Measurements from ENCODE around the gene CA14. TPM values are rescaled to one million over a fixed set of nuclear protein-coding genes. Genes with fewer than 3 reads are reported as not detected.

The CA14 gene
- total RNA-seq, 1 experiment from 2014 or later = 42.0 TPM

- Histone ChIP-seq H2BK12ac (ENCODE audit: insufficient read length, low read depth, low read length) (no peak overlapping the region), H3K56ac (ENCODE audit: insufficient read length, low read depth, low read length) (no peak overlapping the region), H2AK5ac (ENCODE audit: insufficient read length, low read length) (no peak overlapping the region), H2BK15ac (ENCODE audit: low read depth, low read length) (no peak overlapping the region), H3T11ph (ENCODE audit: low read length) (no peak overlapping the region), H3K23me2 (ENCODE audit: insufficient read length, low read depth, low read length, poor library complexity, severe bottlenecking) (no peaks in the 10 kb centered on the region), H3K27ac (ENCODE audit: insufficient read length, low read depth, low read length) (no peak overlapping the region), H4K8ac (replicated peaks; ENCODE audit: insufficient read length, low read depth, low read length) (no peak overlapping the region), H3K27me3 (ENCODE audit: insufficient read depth, low read length) (no peaks in the 10 kb centered on the region), H3K4me1 (ENCODE audit: insufficient read depth, low read length) (no peaks in the 10 kb centered on the region), H3K4me2 (ENCODE audit: insufficient read depth, insufficient read length, low read length) (no peak overlapping the region), H3K79me2 (ENCODE audit: insufficient read depth, low read length) (no peaks in the 10 kb centered on the region), H2BK20ac (ENCODE audit: low read depth, low read length, poor library complexity, severe bottlenecking) (no peak overlapping the region), H2BK5ac (ENCODE audit: insufficient read length, low read length) (no peak overlapping the region), H2AFZ (ENCODE audit: low read length) (no peak overlapping the region), H3K9me3 (ENCODE audit: control insufficient read depth, low read depth, low read length) (no peaks in the 10 kb centered on the region), H4K5ac (ENCODE audit: insufficient read length, low read depth, low read length) (no peak overlapping the region), H3K18ac (ENCODE audit: insufficient read length, low read depth, low read length) (no peak overlapping the region), H3K4ac (ENCODE audit: low read depth, low read length) (no peak overlapping the region), H3K23ac (ENCODE audit: insufficient read length, low read depth, low read length) (no peak overlapping the region), H2BK120ac (ENCODE audit: low read depth, low read length, poor library complexity, severe bottlenecking) (no peak overlapping the region), H3K79me1 (ENCODE audit: insufficient read depth, low read depth, low read length, poor library complexity, severe bottlenecking) (no peaks in the 10 kb centered on the region), H4K20me1 (ENCODE audit: control insufficient read depth, insufficient read depth, insufficient read length) (no peaks in the 10 kb centered on the region), H3K14ac (ENCODE audit: insufficient read depth, low read length) (no peak overlapping the region), H4K91ac (ENCODE audit: insufficient read length, low read depth, low read length) (no peak overlapping the region), H3K9ac (ENCODE audit: extremely low read depth, insufficient read length, low read length) (no peak overlapping the region)
- no peak for DNase-seq
- no peaks in the 10 kb centered on the region for H3K9me3 Mint-ChIP-seq
- H3K4me3 Mint-ChIP-seq = no peak overlapping the region
- H3K27me3 Mint-ChIP-seq (ENCODE audit: low read depth) = no peaks in the 10 kb centered on the region
- H3K36me3 Mint-ChIP-seq (ENCODE audit: insufficient read depth in 1 of 3, low read depth in 3 of 3) = peaks cover 41 to 72% (median 71%) of the 10 kb centered on the region in 3 experiments; a peak in 6 of 7 replicates
- H3K27ac Mint-ChIP-seq = no peak overlapping the region
- no peak for TF ChIP-seq CTCF (conservative IDR thresholded peaks at IDR 0.05)
- no peaks in the 10 kb centered on the region for H3K4me1 Mint-ChIP-seq
- no CpG with 5 or more reads among the region's 1 CpG for WGBS (ENCODE audit: extremely low coverage, insufficient read length, low lambda C conversion rate)
Observed at GRCh38 chr1:150225546-150225945, 32.0 kb upstream of the CA14 start.

Data from H9 (cell line).